GM18511 (cell line): Measurements from ENCODE around the gene SLC24A5.

Source experiments
- ATAC-seq: cut with Tn5 transposase; IDR thresholded peaks from one replicate; pipeline ENCODE4 v1.9.1; 2021; ENCODE audit warnings: mild to moderate bottlenecking, moderate library complexity; ENCODE audit not compliant: unreplicated experiment

SLC24A5 gene

DNA sequence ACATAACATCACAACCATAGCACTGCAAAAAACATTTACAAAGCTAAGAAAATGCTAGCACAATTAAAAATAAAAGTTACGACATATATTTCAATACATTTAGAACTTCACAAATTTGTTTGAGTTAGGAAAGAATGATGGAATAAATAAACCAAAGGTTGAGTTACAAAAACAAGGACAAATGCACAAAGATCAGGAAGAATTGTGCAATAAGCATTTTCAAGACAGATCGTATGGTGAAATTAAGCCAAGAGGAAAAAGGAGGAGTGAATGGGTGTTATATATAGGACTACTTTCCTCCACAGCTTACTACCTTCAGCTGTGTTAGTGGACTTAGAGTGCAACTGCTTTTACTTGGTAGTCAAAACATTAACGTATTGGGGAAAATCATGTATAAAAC lies 64.7 kb downstream of the SLC24A5 start:
- no peak for ATAC-seq

- ATAC-seq = no peak
Measured at GRCh38 chr15:48186271-48186670, 65.5 kb downstream of the SLC24A5 start.

GRCh38 chr15:48190932-48191573 lies 70.3 kb downstream of the SLC24A5 start:
- ATAC-seq = no peak

- no peak for ATAC-seq
Measured at GRCh38 chr15:48191574-48192225, 70.9 kb downstream of the SLC24A5 start, which contains the start of gene CTXN2. TSS of gene CTXN2 (plus strand) at chr15:48191665. CDS start at chr15:48201301, 9,636 bp downstream.
